MCF 10A (cell line): ENCODE results near the gene ST14. TPM values are rescaled to one million over a fixed set of nuclear protein-coding genes. Genes with fewer than 3 reads are reported as not detected.

Source experiments
- BruUV-seq: library from RNA; stranded (reverse); fragments of 400-500 nt; replicated peaks from 2 replicates; lab custom pipeline; 2021; lab: Mats Ljungman, UMichigan
- CTCF ChIA-PET: fragments of 300-600 bp; sonication (Branson Sonifier 250); formaldehyde crosslinking; extraction: SDS; loops from one replicate; lab custom pipeline; 2021; ENCODE audit warnings: antibody characterized with exemption, inconsistent platforms; lab: Yijun Ruan, JAX
- POLR2A ChIA-PET: fragments of 300-600, 350-650 bp; sonication (Branson Sonifier 250); formaldehyde crosslinking; extraction: SDS; loops from one replicate; lab custom pipeline; 2020; ENCODE audit warnings: antibody characterized with exemption, inconsistent platforms; lab: Yijun Ruan, JAX
- DNase-seq: peaks from one replicate; pipeline ENCODE4 v3.0.0-alpha.2; 2018; ENCODE audit not compliant: unreplicated experiment
- H3K27ac Mint-ChIP-seq: one replicate; pipeline ENCODE4 v1.8.0; 2022; ENCODE audit warnings: mild to moderate bottlenecking, low read depth, mixed read lengths; ENCODE audit not compliant: unreplicated experiment
- H3K27me3 Mint-ChIP-seq: one replicate; pipeline ENCODE4 v1.8.0; 2022; ENCODE audit warnings: mixed read lengths; ENCODE audit not compliant: insufficient read depth, unreplicated experiment
- H3K36me3 Mint-ChIP-seq: one replicate; pipeline ENCODE4 v1.8.0; 2022; ENCODE audit warnings: mild to moderate bottlenecking, moderate library complexity, mixed read lengths; ENCODE audit not compliant: insufficient read depth, unreplicated experiment
- H3K4me1 Mint-ChIP-seq: one replicate; pipeline ENCODE4 v1.8.0; 2022; ENCODE audit warnings: mixed read lengths; ENCODE audit not compliant: insufficient read depth, unreplicated experiment
- H3K4me3 Mint-ChIP-seq: one replicate; pipeline ENCODE4 v1.8.0; 2022; ENCODE audit warnings: mild to moderate bottlenecking, moderate library complexity, mixed read lengths; ENCODE audit not compliant: unreplicated experiment
- H3K9me3 Mint-ChIP-seq: one replicate; pipeline ENCODE4 v1.8.0; 2022; ENCODE audit warnings: mixed read lengths; ENCODE audit not compliant: unreplicated experiment
- intact Hi-C: fragments of 100-400 bp; cut with micrococcal nuclease; formaldehyde crosslinking; loops from 2 replicates; pipeline ENCODE4 v1.14.1; 2022
- total RNA-seq: library from RNA; stranded (reverse); gene quantifications from 2 replicates; pipeline ENCODE4 v1.2.3, GENCODE V29; 2022
- TF ChIP-seq, protein P1 (sequence below): fragments of 200-600 bp; IDR thresholded peaks from one replicate; pipeline ENCODE4 v1.8.0; 2022; ENCODE audit warnings: antibody characterized with exemption, mild to moderate bottlenecking; ENCODE audit not compliant: unreplicated experiment

The ST14 gene
- total RNA-seq, 1 experiment from 2014 or later = 27.2 TPM

DNA sequence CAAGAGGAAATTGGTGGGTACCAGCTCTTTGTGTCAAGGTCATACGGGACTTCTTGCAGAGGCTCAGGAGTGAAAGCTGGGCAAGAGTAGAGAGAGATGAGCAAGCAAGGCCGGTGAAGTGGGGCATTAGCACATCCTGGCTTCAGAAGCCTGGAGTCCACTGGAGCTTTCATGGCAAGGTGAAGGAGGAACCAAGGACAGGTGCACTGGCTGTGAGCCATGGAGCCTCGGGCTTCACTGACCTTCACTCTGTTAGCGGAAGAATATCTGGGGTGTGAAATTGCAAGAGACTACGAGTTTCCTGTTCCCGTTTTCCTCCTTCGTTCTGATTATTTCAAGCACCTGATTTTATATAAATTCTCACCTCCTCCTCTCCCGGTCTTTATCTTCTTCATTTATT, 25.9 kb upstream of the ST14 start:
- intact Hi-C loops = no loop called here

GRCh38 chr11:130136107-130136506, 23.5 kb upstream of the ST14 start:
- CTCF ChIA-PET = interaction anchor here (0.9 to 12.7 kb wide), 3 partner anchors 8 to 208 kb away, joined by 3 to 234 read pairs (median 81); no protein-coding TSS in a partner anchor
- DNase-seq = no peak
- H3K4me1 Mint-ChIP-seq = no peaks in the 10 kb centered on the region
- TF ChIP-seq, protein P1, sequence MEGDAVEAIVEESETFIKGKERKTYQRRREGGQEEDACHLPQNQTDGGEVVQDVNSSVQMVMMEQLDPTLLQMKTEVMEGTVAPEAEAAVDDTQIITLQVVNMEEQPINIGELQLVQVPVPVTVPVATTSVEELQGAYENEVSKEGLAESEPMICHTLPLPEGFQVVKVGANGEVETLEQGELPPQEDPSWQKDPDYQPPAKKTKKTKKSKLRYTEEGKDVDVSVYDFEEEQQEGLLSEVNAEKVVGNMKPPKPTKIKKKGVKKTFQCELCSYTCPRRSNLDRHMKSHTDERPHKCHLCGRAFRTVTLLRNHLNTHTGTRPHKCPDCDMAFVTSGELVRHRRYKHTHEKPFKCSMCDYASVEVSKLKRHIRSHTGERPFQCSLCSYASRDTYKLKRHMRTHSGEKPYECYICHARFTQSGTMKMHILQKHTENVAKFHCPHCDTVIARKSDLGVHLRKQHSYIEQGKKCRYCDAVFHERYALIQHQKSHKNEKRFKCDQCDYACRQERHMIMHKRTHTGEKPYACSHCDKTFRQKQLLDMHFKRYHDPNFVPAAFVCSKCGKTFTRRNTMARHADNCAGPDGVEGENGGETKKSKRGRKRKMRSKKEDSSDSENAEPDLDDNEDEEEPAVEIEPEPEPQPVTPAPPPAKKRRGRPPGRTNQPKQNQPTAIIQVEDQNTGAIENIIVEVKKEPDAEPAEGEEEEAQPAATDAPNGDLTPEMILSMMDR = no peak
- H3K27ac Mint-ChIP-seq = no peak overlapping the region
- no peaks in the 10 kb centered on the region for H3K27me3 Mint-ChIP-seq
- no TSS peak for BruUV-seq
- no peak overlapping the region for H3K4me3 Mint-ChIP-seq
- no peaks in the 10 kb centered on the region for H3K9me3 Mint-ChIP-seq
- POLR2A ChIA-PET = interaction anchor here (0.7 to 2.1 kb wide), 2 partner anchors 10 to 135 kb away, joined by 3 to 6 read pairs; no protein-coding TSS in a partner anchor
- intact Hi-C loops = no loop called here
- H3K36me3 Mint-ChIP-seq = peaks cover 90% of the 10 kb centered on the region

More for the DNA sequence above, 25.9 kb upstream of the ST14 start:
- POLR2A ChIA-PET = interaction anchor here (0.6 to 6.9 kb wide), 3 partner anchors 10 to 131 kb away, joined by 3 to 38 read pairs (median 37); partner anchors contain the start of genes APLP2 and PRDM10
- no peak overlapping the region for H3K27ac Mint-ChIP-seq
- no peak overlapping the region for H3K4me3 Mint-ChIP-seq
- no peaks in the 10 kb centered on the region for H3K27me3 Mint-ChIP-seq
- peaks cover 94% of the 10 kb centered on the region for H3K36me3 Mint-ChIP-seq
- no peaks in the 10 kb centered on the region for H3K9me3 Mint-ChIP-seq
- TF ChIP-seq, protein P1 = no peak
- H3K4me1 Mint-ChIP-seq = no peaks in the 10 kb centered on the region
- no peak for DNase-seq
- CTCF ChIA-PET = interaction anchor here (0.7 to 12.7 kb wide), 7 partner anchors 11 to 205 kb away, joined by 3 to 234 read pairs (median 21); partner anchors contain the start of gene PRDM10
- BruUV-seq = no TSS peak

- Mint-ChIP-seq H3K36me3 (peaks cover 88% of the 10 kb centered on the region), H3K9me3 (no peaks in the 10 kb centered on the region), H3K4me1 (no peaks in the 10 kb centered on the region), H3K27ac (no peak overlapping the region), H3K4me3 (no peak overlapping the region), H3K27me3 (no peaks in the 10 kb centered on the region)
- POLR2A ChIA-PET = interaction anchor here (2.1 kb wide), 1 partner anchor 137 kb away, joined by 6 read pairs; no protein-coding TSS in a partner anchor
- intact Hi-C loops = no loop called here
- BruUV-seq = no TSS peak
- no peak for DNase-seq
- CTCF ChIA-PET = interaction anchor here (0.8 to 12.7 kb wide), 2 partner anchors 8 to 210 kb away, joined by 4 to 234 read pairs; no protein-coding TSS in a partner anchor
- TF ChIP-seq, protein P1 = no peak
Measured at GRCh38 chr11:130137999-130138398, 21.6 kb upstream of the ST14 start.

- DNase-seq = no peak
- no TSS peak for BruUV-seq
- Mint-ChIP-seq H3K27ac (no peak overlapping the region), H3K27me3 (no peaks in the 10 kb centered on the region), H3K36me3 (peaks cover 82% of the 10 kb centered on the region), H3K9me3 (no peaks in the 10 kb centered on the region), H3K4me3 (no peak overlapping the region), H3K4me1 (no peaks in the 10 kb centered on the region)
- POLR2A ChIA-PET = no interaction called here
- CTCF ChIA-PET = interaction anchor here (0.7 kb wide), 1 partner anchor 12 kb away, joined by 3 read pairs; no protein-coding TSS in a partner anchor
- TF ChIP-seq, protein P1 = no peak
- intact Hi-C loops = no loop called here
Measured at GRCh38 chr11:130139401-130139800, 20.2 kb upstream of the ST14 start.
